ENCODE data around the gene SMAD6.

SMAD6 gene

DNA sequence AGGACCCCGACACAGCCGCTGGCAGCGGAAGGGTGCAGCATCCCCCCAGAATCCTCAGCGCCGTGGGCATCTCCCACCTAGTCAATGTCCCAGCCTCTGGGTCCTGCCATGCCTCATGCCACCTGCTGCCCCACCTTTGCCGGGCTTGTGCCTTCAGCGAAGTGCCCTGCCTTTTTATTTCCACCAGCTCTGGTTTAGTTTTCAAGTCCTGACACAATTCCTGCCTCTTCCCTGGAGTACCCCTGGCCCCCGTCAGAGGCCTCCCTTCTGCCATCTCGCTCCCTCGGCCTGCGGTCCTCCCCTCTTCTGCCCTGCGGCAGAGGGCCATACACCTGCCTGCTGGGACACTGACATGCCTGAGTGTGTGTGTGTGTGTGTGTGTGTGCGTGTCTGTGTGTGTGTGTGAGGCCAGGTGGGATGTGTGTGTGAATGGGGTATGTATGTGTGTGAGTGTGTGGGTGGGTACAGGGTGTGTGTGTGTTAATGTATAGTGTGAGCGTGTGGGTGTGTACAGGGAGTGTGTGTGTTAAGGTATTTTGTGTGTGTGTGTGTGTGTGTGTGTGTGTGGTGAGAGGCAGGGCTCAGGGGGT, 129.9 kb downstream of the SMAD6 start:
- H3K4me3 ChIP-seq (ENCODE audit: low read depth, low read length): no peak overlapping the region
- TF ChIP-seq, protein P1, sequence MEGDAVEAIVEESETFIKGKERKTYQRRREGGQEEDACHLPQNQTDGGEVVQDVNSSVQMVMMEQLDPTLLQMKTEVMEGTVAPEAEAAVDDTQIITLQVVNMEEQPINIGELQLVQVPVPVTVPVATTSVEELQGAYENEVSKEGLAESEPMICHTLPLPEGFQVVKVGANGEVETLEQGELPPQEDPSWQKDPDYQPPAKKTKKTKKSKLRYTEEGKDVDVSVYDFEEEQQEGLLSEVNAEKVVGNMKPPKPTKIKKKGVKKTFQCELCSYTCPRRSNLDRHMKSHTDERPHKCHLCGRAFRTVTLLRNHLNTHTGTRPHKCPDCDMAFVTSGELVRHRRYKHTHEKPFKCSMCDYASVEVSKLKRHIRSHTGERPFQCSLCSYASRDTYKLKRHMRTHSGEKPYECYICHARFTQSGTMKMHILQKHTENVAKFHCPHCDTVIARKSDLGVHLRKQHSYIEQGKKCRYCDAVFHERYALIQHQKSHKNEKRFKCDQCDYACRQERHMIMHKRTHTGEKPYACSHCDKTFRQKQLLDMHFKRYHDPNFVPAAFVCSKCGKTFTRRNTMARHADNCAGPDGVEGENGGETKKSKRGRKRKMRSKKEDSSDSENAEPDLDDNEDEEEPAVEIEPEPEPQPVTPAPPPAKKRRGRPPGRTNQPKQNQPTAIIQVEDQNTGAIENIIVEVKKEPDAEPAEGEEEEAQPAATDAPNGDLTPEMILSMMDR (conservative IDR thresholded peaks at IDR 0.05; ENCODE audit: low read depth, low read length): no peak
- DNase-seq (ENCODE audit: low read depth): no peak

Data from choroid plexus epithelial cell (primary cell).